ENCODE measurements around the gene KLHL36.

Gene KLHL36

GRCh38 chr16:84610376-84610775 is 37.9 kb upstream of the KLHL36 start:
- TF ChIP-seq, protein P1, sequence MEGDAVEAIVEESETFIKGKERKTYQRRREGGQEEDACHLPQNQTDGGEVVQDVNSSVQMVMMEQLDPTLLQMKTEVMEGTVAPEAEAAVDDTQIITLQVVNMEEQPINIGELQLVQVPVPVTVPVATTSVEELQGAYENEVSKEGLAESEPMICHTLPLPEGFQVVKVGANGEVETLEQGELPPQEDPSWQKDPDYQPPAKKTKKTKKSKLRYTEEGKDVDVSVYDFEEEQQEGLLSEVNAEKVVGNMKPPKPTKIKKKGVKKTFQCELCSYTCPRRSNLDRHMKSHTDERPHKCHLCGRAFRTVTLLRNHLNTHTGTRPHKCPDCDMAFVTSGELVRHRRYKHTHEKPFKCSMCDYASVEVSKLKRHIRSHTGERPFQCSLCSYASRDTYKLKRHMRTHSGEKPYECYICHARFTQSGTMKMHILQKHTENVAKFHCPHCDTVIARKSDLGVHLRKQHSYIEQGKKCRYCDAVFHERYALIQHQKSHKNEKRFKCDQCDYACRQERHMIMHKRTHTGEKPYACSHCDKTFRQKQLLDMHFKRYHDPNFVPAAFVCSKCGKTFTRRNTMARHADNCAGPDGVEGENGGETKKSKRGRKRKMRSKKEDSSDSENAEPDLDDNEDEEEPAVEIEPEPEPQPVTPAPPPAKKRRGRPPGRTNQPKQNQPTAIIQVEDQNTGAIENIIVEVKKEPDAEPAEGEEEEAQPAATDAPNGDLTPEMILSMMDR (IDR thresholded peaks at IDR 0.05; ENCODE audit: insufficient read depth, low read depth, low read length, missing control alignments) = no peak
- no peak for DNase-seq (ENCODE audit: low read depth)
- H3K4me3 ChIP-seq (ENCODE audit: low read depth, low read length) = no peak overlapping the region

- H3K4me3 ChIP-seq (ENCODE audit: low read depth, low read length) = no peak overlapping the region
- no peak for DNase-seq (ENCODE audit: low read depth)
- TF ChIP-seq, protein P1 (IDR thresholded peaks at IDR 0.05; ENCODE audit: insufficient read depth, low read depth, low read length, missing control alignments) = no peak
These were observed 37.3 kb upstream of the KLHL36 start for GRCh38 chr16:84611041-84611440.

GRCh38 chr16:84612686-84613085 is 35.6 kb upstream of the KLHL36 start:
- TF ChIP-seq, protein P1 (IDR thresholded peaks at IDR 0.05; ENCODE audit: insufficient read depth, low read depth, low read length, missing control alignments) = no peak
- no peak for DNase-seq (ENCODE audit: low read depth)
- H3K4me3 ChIP-seq (ENCODE audit: low read depth, low read length) = no peak overlapping the region

DNA sequence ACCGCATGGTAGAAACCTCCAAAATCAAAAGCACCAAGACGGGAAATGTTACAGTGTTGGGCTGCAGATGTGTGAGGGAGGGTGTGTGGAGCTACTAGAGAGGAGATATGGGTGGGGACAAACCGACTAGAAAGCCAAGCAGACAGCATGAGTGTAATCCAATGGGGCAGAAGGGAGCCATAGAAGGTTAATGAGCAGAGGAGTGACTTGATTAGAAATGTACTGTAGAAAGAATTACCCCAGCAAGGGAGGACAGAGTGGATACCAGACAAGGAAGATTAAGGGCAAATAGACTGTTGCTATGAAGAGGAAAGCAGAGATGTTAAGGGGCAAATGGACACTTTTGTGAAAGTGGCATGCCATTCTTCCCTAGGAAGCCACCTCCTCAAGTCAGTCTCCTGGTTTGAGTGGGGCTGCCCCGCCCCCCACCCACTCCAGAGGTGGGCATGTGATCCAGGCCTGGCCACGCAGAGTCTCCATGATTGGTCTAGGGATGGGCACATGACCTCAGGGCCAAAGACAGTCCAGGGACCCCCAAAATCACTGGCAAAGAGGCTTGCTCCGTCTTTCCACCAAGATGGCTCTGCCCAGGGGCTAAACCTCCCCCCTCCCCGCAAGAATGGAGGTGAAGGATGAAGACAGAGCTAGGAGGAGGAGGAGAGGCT is 34.8 kb upstream of the KLHL36 start:
- DNase-seq (ENCODE audit: low read depth) = no peak
- TF ChIP-seq, protein P1 (IDR thresholded peaks at IDR 0.05; ENCODE audit: insufficient read depth, low read depth, low read length, missing control alignments) = no peak
- no peak overlapping the region for H3K4me3 ChIP-seq (ENCODE audit: low read depth, low read length)

DNA sequence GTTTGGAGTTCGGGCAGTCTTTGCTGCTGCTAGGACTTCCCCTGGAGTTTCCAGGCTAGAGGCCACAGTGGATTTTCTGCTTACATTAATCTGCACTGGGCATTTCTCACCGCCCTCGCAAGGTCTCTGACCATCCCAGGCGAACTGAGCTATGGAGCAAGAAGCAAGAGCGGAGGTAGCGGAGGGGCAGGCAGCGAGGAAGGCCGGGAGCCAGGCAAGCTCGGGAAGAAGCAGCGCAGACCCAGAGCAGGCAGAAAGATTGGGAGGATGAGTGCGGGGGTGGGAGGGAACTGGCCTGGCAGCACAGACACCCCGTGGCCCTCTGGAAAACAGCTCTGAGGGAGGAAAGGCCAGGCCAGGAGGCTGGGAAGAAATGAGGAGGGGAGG is 34.2 kb upstream of the KLHL36 start:
- TF ChIP-seq, protein P1 (IDR thresholded peaks at IDR 0.05; ENCODE audit: insufficient read depth, low read depth, low read length, missing control alignments) = no peak
- H3K4me3 ChIP-seq (ENCODE audit: low read depth, low read length) = no peak overlapping the region
- DNase-seq (ENCODE audit: low read depth) = no peak

GRCh38 chr16:84614623-84614967 is 33.7 kb upstream of the KLHL36 start:
- no peak overlapping the region for H3K4me3 ChIP-seq (ENCODE audit: low read depth, low read length)
- TF ChIP-seq, protein P1 (IDR thresholded peaks at IDR 0.05; ENCODE audit: insufficient read depth, low read depth, low read length, missing control alignments) = no peak
- DNase-seq (ENCODE audit: low read depth) = no peak
